CD4-positive, alpha-beta T cell (primary cell): Measurements from ENCODE around the gene INTS6. TPM values are rescaled to one million over a fixed set of nuclear protein-coding genes. Genes with fewer than 3 reads are reported as not detected.

Experiments
- ATAC-seq: fragments of 200-7000 bp; cut with Tn5 transposase; one replicate; pipeline ENCODE4 v1.10.0; 2022; ENCODE audit warnings: mild to moderate bottlenecking; ENCODE audit not compliant: poor library complexity
- CTCF ChIA-PET: fragments of 350-600 bp; sonication (Branson Sonifier 250); formaldehyde crosslinking; loops from one replicate; lab custom pipeline; 2021; ENCODE audit warnings: antibody characterized with exemption, inconsistent platforms; lab: Charles Lee
- POLR2A ChIA-PET: fragments of 350-600 bp; sonication (Branson Sonifier 250); formaldehyde crosslinking; loops from one replicate; lab custom pipeline; 2021; ENCODE audit warnings: antibody characterized with exemption, inconsistent platforms; lab: Charles Lee
- DNase-seq, 14 experiments: peaks; one replicate each; pipeline ENCODE4 v3.0.0-alpha.2; 2013 to 2020; ENCODE audit warnings: mixed read lengths in 2 of 14
- H3K27ac ChIP-seq, 2 donors: one replicate each; pipeline versions ENCODE4 v1.5.1 to v1.7.0; 2013; ENCODE audit warnings: low read length in 2 of 2, low read depth in 1 of 2, mild to moderate bottlenecking in 1 of 2
- H3K27me3 ChIP-seq, 2 experiments: 1 replicate in 1 of 2; 2 replicates in 1 of 2; pipeline versions ENCODE4 v1.6.1 to v1.7.0; 2013; ENCODE audit warnings: low read length in 2 of 2, control low read depth in 1 of 2, mild to moderate bottlenecking in 1 of 2, moderate library complexity in 1 of 2; ENCODE audit not compliant: insufficient read depth in 2 of 2, control insufficient read depth in 1 of 2
- H3K36me3 ChIP-seq: one replicate; pipeline ENCODE4 v1.6.1; 2013; ENCODE audit warnings: low read length, control low read depth; ENCODE audit not compliant: insufficient read depth
- H3K4me1 ChIP-seq: one replicate; pipeline ENCODE4 v1.6.1; 2013; ENCODE audit warnings: low read length, control low read depth; ENCODE audit not compliant: insufficient read depth
- H3K4me3 ChIP-seq: one replicate; pipeline ENCODE4 v1.5.1; 2013; ENCODE audit warnings: mild to moderate bottlenecking, low read length, moderate library complexity
- H3K9me3 ChIP-seq, 2 experiments: 1 replicate in 1 of 2; 2 replicates in 1 of 2; pipeline versions ENCODE4 v1.6.1 to v1.7.0; 2013; ENCODE audit warnings: low read length in 2 of 2, mild to moderate bottlenecking in 2 of 2, control low read depth in 1 of 2, moderate library complexity in 1 of 2; ENCODE audit not compliant: control insufficient read depth in 1 of 2, insufficient read depth in 1 of 2
- H3K27ac Mint-ChIP-seq: one replicate; pipeline ENCODE4 v1.8.0; 2020; ENCODE audit warnings: mixed read lengths
- H3K27me3 Mint-ChIP-seq: one replicate; pipeline ENCODE4 v1.8.0; 2021; ENCODE audit warnings: mixed read lengths
- H3K36me3 Mint-ChIP-seq: one replicate; pipeline ENCODE4 v1.8.0; 2021; ENCODE audit warnings: low read depth, mixed read lengths
- H3K4me1 Mint-ChIP-seq: one replicate; pipeline ENCODE4 v1.8.0; 2021; ENCODE audit warnings: low read depth, mixed read lengths
- H3K4me3 Mint-ChIP-seq: one replicate; pipeline ENCODE4 v1.8.0; 2020; ENCODE audit warnings: mild to moderate bottlenecking, mixed read lengths
- H3K9me3 Mint-ChIP-seq: one replicate; pipeline ENCODE4 v1.8.0; 2020; ENCODE audit warnings: mixed read lengths
- CTCF ChIP-seq: fragments of 200-600 bp; IDR thresholded peaks from one replicate; pipeline ENCODE4 v1.8.0; 2022; ENCODE audit warnings: antibody characterized with exemption, mild to moderate bottlenecking
- intact Hi-C, 2 experiments: fragments of 100-400 bp; cut with DNase I in 1 of 2; cut with micrococcal nuclease in 1 of 2; formaldehyde crosslinking; loops; one replicate each; pipeline versions ENCODE4 v1.15.1 to v1.9.0; 2023 to 2025; cut with DNase I, micrococcal nuclease
- total RNA-seq, 174 experiments: library from RNA in 2 of 174; stranded (reverse) in 2 of 174; gene quantifications; one replicate each; pipeline ENCODE4 v1.2.3 and lab custom pipeline; 2021 to 2026

INTS6 gene
- total RNA-seq, 2 experiments from 2014 or later = 40.8 to 45.8 TPM

- POLR2A ChIA-PET = no interaction called here
- H3K36me3 Mint-ChIP-seq = no peaks in the 10 kb centered on the region
- H3K9me3 Mint-ChIP-seq = no peaks in the 10 kb centered on the region
- H3K4me1 Mint-ChIP-seq = no peaks in the 10 kb centered on the region
- CTCF ChIA-PET = interaction anchor here (0.6 kb wide), 1 partner anchor 107 kb away, joined by 4 read pairs; no protein-coding TSS in a partner anchor
- ATAC-seq = no peak
- H3K27ac Mint-ChIP-seq = no peak overlapping the region
- Histone ChIP-seq H3K27me3 (no peaks in the 10 kb centered on the region), H3K4me1 (no peaks in the 10 kb centered on the region), H3K36me3 (no peaks in the 10 kb centered on the region), H3K9me3 (no peaks in the 10 kb centered on the region), H3K27ac (no peak overlapping the region), H3K4me3 (no peak overlapping the region)
- no peak for DNase-seq
- intact Hi-C loops = no loop called here
- peaks cover 6% of the 10 kb centered on the region for H3K27me3 Mint-ChIP-seq
- H3K4me3 Mint-ChIP-seq = no peak overlapping the region
- TF ChIP-seq CTCF = no peak
Measured at GRCh38 chr13:51499841-51500240, 47.0 kb upstream of the INTS6 start.

GRCh38 chr13:51495316-51495715 is 42.5 kb upstream of the INTS6 start:
- H3K27ac ChIP-seq = no peak overlapping the region
- H3K4me1 ChIP-seq = no peaks in the 10 kb centered on the region
- no peak overlapping the region for H3K4me3 Mint-ChIP-seq
- H3K4me3 ChIP-seq = no peak overlapping the region
- H3K9me3 ChIP-seq = no peaks in the 10 kb centered on the region
- ATAC-seq (no peak), DNase-seq (no peak)
- no peak overlapping the region for H3K27ac Mint-ChIP-seq
- no peaks in the 10 kb centered on the region for H3K27me3 ChIP-seq
- intact Hi-C loops = no loop called here
- H3K9me3 Mint-ChIP-seq = no peaks in the 10 kb centered on the region
- no peaks in the 10 kb centered on the region for H3K4me1 Mint-ChIP-seq
- TF ChIP-seq CTCF = no peak
- no peaks in the 10 kb centered on the region for H3K36me3 ChIP-seq
- peaks cover 6% of the 10 kb centered on the region for H3K27me3 Mint-ChIP-seq
- ChIA-PET POLR2A (no interaction called here), CTCF (no interaction called here)
- H3K36me3 Mint-ChIP-seq = no peaks in the 10 kb centered on the region

GRCh38 chr13:51494156-51494555 is 41.3 kb upstream of the INTS6 start:
- H3K4me3 ChIP-seq = no peak overlapping the region
- H3K27ac ChIP-seq = no peak overlapping the region
- Mint-ChIP-seq H3K4me3 (no peak overlapping the region), H3K9me3 (no peaks in the 10 kb centered on the region), H3K27me3 (peaks cover 6% of the 10 kb centered on the region), H3K36me3 (no peaks in the 10 kb centered on the region), H3K27ac (no peak overlapping the region), H3K4me1 (no peaks in the 10 kb centered on the region)
- CTCF ChIA-PET = no interaction called here
- no peaks in the 10 kb centered on the region for H3K9me3 ChIP-seq
- H3K4me1 ChIP-seq = no peaks in the 10 kb centered on the region
- intact Hi-C loops = no loop called here
- DNase-seq = no peak
- no peak for TF ChIP-seq CTCF
- POLR2A ChIA-PET = no interaction called here
- H3K27me3 ChIP-seq = no peaks in the 10 kb centered on the region
- no peaks in the 10 kb centered on the region for H3K36me3 ChIP-seq
- no peak for ATAC-seq
